C4-2B (cell line): ENCODE data around the gene CXCR4.

Source experiments
- ZFX ChIP-seq: fragments of 450-650 bp; IDR thresholded peaks from 2 replicates; pipeline ENCODE4 v1.6.1; 2017
- TF ChIP-seq, protein P1 (sequence below): fragments of 450-650 bp; conservative IDR thresholded peaks from 2 replicates; pipeline ENCODE4 v1.5.1; 2017; ENCODE audit warnings: mild to moderate bottlenecking

GRCh38 chr2:136164280-136164776 is 46.4 kb upstream of the CXCR4 start:
- TF ChIP-seq, protein P1, sequence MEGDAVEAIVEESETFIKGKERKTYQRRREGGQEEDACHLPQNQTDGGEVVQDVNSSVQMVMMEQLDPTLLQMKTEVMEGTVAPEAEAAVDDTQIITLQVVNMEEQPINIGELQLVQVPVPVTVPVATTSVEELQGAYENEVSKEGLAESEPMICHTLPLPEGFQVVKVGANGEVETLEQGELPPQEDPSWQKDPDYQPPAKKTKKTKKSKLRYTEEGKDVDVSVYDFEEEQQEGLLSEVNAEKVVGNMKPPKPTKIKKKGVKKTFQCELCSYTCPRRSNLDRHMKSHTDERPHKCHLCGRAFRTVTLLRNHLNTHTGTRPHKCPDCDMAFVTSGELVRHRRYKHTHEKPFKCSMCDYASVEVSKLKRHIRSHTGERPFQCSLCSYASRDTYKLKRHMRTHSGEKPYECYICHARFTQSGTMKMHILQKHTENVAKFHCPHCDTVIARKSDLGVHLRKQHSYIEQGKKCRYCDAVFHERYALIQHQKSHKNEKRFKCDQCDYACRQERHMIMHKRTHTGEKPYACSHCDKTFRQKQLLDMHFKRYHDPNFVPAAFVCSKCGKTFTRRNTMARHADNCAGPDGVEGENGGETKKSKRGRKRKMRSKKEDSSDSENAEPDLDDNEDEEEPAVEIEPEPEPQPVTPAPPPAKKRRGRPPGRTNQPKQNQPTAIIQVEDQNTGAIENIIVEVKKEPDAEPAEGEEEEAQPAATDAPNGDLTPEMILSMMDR, result no peak
- TF ChIP-seq ZFX, result no peak
